Activated gamma-delta T cell treated with anti-CD3 and anti-CD28 coated beads, Interleukin-2, amount 50 U/mL, for 16 hours (primary cell): ENCODE measurements around the gene KIF21B.

Experiments
- DNase-seq: peaks from one replicate; pipeline ENCODE4 v3.0.0-alpha.2; 2020; ENCODE audit warnings: low read depth

KIF21B gene, protein sequence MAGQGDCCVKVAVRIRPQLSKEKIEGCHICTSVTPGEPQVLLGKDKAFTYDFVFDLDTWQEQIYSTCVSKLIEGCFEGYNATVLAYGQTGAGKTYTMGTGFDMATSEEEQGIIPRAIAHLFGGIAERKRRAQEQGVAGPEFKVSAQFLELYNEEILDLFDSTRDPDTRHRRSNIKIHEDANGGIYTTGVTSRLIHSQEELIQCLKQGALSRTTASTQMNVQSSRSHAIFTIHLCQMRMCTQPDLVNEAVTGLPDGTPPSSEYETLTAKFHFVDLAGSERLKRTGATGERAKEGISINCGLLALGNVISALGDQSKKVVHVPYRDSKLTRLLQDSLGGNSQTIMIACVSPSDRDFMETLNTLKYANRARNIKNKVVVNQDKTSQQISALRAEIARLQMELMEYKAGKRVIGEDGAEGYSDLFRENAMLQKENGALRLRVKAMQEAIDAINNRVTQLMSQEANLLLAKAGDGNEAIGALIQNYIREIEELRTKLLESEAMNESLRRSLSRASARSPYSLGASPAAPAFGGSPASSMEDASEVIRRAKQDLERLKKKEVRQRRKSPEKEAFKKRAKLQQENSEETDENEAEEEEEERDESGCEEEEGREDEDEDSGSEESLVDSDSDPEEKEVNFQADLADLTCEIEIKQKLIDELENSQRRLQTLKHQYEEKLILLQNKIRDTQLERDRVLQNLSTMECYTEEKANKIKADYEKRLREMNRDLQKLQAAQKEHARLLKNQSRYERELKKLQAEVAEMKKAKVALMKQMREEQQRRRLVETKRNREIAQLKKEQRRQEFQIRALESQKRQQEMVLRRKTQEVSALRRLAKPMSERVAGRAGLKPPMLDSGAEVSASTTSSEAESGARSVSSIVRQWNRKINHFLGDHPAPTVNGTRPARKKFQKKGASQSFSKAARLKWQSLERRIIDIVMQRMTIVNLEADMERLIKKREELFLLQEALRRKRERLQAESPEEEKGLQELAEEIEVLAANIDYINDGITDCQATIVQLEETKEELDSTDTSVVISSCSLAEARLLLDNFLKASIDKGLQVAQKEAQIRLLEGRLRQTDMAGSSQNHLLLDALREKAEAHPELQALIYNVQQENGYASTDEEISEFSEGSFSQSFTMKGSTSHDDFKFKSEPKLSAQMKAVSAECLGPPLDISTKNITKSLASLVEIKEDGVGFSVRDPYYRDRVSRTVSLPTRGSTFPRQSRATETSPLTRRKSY (N-terminal part only)

DNA sequence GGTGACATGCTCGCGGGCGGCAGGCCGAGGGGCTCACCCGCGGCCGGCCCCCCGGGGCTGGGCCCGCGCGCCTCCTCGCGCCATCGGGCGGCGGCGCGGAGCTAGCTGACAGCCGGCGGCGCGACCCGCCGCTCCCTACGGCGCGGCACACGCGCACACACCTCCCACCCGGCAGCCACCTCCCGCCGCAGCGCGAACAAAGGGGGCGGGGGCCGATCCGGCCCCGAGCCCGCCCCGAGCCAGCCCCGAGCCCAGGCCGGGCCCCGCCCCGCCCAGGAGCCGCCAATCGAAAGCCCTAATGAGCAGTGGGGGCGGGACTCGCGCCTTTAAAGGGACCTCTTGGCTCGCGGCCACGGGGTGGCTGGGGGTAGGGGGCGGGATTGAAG lies at the start of gene KIF21B:
Gene KIF21B, minus strand, starts transcription at position 198 of the 386 bp plus-strand sequence. CDS start 331 bp downstream, outside the sequence.
- peak; percentile 86 for DNase-seq

DNA sequence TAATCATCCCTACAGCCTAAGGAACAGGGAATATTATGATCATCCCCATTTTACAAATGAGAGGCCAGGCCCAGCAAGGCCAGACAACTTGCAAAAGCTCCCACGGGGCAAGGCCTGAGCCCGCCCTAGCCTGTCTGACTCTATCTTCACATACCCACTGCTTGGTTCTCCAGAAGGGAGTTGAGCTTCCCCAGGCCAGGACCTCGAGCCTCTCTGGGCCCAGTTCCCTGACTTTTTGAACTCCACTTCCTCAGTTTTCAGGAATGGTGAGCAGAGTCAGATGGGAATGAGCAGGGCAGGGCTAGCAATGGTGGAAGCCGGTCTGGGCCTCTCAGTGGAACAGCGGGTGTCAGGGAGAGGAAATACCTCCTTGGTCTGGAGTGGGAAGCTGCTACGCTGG lies 49.4 kb upstream of the KIF21B start:
- no peak for DNase-seq

DNA sequence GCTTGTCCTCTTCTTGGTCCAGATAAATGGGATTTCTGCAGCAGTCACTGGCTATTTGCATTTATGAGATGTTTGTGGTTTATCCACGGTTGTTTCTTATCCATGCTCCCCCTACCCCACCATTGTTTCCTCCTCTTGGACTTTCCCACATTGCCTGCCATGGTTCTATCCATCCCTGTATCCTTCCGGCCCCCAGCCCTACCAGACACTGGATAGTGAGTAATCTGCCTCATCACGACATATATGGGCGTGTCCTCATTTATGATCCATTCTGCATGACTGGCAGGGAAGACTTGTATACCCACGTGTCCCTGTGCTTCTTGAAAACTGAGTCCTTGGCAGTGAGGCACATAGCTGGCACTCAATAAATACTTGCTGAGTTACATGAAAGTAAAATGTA lies 48.6 kb upstream of the KIF21B start:
- no peak for DNase-seq

DNA sequence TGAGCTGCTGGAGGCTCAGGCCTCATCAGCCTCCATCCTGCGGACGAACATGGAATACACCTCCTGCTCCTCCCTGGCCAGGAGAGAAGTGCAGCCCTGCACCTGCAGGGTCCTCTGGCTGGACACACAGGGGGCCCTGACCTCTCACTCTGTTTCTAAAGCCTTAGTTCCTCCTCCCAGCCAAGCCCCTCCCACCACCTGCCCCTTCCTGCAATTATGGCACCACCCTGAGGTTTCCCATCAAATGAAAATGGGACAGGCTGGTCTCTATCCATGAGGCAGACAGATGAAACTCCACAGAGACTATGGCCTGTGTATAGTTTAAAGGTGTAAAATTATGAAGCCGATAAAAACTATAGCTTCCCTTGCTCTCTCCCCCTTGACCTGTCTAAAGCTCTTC lies 46.1 kb upstream of the KIF21B start:
- no peak for DNase-seq

DNA sequence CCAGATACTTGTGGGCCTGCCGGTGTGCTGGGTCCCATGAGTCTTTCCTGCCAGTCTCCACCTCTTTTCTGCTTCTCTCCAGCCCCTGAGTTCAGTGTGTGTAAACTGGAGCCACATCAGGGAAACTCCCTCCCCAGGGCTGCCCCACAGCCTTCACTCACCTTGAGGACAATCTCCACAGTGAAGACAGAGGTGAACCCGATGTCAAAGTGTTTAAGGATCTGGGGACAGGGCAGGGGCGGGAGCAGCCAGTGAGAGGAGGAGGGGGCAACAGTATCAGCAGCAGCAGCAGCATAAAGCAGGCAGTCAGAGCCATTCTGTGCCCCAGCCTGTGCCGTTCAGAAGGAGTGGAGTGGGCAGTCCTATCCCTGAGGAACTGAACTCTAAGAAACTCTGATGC lies 45.5 kb upstream of the KIF21B start:
- no peak for DNase-seq

DNA sequence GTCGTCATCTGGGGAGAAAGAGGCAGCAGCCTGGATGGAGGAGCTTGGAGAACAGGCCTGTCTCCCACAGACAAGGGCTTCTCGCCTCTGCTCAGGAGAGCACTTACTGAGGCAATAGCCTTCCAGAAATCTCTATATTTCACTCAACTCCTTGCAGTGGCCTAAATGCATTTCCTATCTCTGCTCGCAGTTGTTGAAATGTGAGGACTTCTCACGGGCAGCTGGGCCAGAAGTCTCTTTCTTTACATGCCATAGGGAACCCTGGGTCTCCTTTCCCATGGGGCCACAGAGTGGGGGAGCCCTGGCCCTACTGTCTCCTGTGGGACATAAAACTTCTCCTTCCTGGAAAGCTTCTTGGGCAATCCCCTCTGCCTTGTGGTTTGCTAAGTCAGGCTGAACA lies 43.5 kb upstream of the KIF21B start:
- no peak for DNase-seq

DNA sequence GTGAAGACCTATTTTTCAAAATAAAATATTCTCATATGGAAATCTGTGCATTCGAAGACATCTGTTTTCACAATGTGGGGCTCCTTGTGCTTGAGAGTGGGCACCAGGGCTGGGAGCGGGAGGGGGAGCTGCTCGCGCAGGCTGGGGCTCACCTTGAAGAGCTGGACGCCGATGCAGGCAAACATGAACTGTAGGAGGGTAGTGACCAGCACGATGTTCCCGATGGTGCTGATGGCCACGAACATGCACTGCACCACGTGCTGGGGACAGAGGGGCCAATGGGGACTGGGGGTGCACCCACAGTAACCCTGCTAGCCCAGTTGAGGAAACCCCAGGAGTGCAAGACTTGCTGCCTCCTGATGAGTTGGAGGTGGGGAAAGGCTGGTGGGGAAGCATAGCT lies 42.2 kb upstream of the KIF21B start:
- no peak for DNase-seq

DNA sequence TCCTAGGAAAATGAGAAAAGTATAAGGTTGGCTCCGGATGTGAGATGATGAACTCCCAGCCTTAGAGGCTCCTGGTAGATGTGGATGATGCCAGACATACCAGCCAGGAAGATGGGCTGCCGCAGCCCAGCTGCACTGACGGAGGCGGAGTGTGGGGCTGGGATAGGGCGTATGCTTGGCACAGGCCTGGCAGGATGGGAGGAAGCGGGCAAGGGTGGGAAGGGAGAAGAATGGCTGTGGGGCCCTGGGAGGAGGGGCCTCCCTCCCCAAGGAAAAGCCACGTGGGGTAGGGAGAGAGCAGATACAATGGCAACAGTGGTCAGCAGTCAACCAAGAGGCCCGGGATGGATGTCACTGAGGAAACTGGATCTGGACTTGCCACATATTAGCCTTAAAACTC lies 41.3 kb upstream of the KIF21B start:
- DNase-seq = no peak

DNA sequence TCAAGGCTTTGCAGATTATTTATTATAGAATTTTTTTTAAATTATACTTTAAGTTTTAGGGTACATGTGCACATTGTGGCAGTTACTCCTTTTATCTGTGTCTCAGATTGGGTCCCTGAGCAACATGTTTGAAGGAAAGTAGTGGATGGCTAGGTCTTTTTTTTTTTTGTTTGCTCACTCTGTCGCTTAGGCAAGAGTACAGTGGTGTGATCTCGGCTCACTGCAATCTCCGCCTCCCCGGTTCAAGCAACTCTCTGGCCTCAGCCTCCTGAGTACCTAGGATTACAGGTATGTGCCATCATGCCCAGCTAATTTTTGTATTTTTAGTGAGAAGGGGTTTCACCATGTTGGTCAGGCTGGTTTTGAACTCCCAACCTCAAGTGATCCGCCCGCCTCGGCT lies 39.6 kb upstream of the KIF21B start:
- DNase-seq = no peak

DNA sequence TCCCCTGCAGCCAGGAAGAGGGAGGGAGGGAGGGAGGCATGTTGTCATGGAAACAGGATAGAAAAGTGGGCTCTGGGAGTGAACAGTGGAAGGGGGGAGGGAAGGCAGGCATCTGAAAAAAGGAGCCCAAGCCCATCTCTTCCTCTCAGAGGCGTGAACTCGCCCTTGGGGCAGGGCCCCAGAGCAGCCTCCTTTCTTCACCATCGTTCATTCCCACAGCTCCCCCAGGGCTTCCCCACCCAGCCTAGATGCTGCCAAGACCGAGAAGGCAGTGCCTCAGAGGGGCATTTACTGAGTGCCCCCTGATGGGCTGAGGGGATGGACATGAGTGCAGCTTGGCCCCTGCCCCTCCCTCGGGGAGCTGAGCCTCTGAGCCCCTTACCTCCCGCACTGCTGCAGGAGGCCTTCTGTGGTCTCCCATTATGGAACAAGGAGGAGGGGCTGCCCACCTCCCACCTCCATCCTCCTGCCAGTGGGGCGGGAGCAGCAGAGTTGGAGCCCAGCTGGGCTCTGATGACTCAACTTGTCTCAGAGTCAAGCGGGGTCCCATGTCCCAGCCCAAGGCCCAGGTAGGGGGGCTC lies 39.1 kb upstream of the KIF21B start:
- DNase-seq = no peak

DNA sequence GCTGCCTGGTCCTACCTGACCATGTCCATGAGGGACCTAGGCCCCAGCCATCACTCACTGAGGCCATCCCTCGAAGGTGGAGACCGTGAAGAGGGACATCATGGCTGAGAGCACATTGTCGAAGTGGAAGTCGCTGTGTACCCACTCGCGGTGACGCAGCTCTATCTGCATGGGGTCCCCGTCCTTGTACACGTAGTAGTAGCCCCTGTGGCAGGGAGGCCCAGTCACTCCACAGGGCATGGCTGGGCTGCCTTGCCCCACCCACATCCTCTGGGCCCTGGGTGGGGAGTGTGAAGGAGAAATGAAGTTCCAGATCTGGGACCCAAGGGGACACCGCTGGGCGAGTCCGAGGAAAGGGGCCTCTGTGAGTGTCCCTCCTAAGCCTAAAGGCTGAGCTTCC lies 38.4 kb upstream of the KIF21B start:
- DNase-seq = no peak

DNA sequence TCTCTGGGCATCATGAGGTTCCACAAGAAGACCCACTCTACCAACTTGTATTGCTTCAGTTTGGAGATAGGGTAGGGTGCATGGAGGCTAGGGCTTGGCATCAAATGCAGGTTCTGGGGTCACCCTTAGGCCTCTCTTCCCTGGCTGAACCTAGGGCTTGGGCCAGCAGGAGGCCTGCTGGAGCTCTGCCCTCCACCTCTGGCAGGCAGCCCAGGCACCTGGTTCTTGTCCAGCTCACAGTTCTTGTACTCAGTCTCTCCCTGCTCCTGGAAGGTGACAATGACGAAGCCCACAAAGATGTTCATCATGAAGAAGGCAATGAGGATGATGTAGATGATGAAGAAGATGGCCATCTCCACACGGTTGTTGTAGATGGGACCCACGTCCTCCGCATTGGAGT lies 37.5 kb upstream of the KIF21B start:
- DNase-seq = no peak

DNA sequence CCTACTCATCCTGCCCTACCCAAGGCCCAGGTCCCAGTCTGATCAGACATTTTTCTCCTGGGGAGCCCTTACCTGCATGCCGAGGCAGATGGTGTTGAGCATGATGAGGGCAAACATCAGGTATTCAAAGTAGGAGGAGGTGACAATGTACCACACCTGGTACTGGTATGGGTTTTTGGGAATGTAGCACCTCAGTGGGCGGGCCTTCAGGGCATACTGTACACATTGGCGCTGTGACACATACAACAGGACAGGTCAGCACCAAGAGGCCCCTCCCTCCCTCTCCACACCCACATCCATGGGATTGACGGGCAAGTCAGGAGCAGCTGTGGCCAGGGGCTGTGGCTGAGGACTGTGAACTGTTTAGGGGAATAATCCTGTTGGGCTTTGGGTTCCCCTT lies 37.1 kb upstream of the KIF21B start:
- DNase-seq = no peak

DNA sequence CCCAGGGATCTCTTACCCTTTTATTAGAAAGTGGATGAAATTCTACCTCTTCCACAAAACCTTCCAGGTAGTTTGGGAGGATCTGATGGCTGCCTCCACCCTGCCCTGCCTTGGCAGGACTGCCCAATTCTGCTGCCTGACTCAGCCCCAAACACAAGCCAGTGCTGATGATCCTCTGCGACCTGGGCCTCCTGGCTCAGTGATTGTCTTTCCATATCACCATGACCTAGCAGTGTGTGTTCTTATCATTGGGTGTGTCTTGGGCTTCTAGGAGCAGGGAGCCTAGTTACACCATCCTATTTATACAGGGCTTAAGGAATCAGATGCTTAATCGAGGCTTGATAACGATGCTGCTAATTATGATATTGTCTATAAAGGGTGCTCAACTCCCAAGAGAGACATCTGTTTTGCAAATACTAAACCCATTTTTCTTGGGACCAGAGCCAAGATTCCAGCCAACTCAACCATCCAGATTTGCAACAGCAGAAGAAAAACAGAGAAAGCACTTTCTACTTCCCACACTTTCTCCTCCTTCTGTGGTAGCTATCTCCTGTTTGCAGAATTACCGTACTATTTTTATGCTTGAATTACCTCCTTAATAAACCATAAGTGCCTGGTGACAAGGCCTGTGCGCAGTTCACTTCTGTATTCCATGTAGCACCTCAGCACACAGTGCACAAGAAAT lies 36.5 kb upstream of the KIF21B start:
- no peak for DNase-seq

DNA sequence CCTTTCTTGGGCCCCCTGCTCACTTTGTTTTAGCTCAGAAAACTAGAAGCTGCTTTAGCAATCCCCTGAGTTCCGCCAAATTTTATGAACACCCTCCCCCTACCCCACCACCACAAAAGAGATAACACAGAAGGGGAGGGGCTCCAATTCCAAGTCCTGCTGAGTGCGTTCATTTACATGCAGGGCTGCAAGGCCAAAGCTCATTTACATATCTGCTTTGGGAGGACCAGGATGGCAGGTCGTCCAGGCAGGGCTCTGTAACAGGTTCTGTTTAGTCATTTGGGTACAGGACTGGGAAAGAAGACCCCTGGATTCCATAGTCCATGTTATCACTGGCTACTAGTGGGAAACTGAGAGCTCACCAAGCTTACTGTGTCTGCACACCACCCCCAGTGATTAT lies 35.9 kb upstream of the KIF21B start:
- DNase-seq = no peak

DNA sequence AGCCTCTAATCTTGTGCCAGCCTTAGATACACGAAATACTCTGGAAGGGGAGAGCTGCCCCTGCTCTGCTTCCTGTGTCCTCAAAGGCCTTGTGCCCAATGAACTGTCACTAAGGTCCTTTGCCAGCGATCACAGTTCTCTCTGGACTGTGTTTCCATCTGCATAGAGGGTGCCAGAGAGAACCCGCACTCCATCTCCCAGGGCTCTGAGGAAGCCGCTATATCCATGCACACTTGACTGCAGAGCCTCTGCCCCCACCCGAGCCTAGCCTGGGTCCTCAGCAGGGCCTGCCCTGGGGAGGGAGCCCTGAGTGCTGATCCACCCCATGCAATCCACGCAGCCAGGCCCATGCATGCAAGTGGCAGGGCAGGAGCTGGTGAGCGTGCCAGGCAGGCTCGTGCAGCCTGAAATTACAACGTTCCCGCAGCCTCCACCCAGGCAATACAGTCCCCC lies 30.6 kb upstream of the KIF21B start:
- no peak for DNase-seq

DNA sequence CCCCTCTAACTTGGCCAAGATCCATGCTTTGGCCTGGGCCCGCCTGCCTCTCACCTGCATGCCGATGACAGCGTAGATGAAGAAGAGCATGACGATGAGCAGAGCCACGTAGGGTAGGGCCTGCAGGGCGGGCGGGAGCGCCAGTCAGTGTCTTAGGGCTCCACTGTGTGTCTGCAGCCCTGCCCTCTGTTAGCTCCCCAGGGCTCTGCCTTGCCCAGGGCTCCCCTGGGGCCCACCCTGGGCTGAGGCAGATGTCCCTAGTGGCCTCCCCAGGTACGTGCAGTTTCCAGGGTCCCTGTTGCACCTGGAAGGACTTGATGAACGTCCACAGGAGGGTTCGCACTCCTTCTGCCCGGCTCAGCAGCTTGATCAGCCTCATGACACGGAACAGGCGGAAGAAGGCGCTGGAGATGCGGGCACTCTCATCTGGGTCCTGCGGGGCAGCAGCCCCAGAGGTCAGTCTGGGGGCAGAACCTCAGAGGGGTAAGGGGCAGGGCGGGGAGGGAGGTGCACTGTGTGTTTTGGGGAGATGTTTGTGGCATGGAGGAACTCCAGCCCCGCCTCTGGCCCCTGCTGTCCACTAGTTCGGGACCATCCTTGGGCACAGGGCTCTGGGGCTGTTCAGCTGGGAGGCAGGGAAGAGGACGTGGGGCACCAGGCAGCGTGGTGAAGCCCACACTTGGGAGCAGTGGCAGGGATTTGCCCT lies 29.8 kb upstream of the KIF21B start:
- DNase-seq = no peak

DNA sequence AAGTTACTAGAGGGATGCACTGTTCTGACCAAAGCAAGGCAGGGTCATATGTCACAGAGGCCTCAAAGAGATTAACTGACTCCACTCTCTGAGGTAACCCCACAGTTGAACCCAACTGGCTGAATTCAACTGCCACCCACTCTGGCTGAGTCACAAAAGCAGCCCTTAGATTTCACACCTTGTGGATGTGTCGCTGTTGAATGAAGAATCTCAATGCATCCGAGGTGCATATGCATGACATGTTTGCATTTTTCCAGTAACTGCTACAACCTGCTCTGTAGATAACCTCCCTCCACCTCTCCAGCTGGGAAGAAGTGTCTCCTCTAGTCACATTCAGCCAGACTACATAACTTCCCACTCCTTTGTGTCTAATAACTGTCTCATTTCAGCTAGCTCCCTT lies 27.9 kb upstream of the KIF21B start:
- DNase-seq = no peak

DNA sequence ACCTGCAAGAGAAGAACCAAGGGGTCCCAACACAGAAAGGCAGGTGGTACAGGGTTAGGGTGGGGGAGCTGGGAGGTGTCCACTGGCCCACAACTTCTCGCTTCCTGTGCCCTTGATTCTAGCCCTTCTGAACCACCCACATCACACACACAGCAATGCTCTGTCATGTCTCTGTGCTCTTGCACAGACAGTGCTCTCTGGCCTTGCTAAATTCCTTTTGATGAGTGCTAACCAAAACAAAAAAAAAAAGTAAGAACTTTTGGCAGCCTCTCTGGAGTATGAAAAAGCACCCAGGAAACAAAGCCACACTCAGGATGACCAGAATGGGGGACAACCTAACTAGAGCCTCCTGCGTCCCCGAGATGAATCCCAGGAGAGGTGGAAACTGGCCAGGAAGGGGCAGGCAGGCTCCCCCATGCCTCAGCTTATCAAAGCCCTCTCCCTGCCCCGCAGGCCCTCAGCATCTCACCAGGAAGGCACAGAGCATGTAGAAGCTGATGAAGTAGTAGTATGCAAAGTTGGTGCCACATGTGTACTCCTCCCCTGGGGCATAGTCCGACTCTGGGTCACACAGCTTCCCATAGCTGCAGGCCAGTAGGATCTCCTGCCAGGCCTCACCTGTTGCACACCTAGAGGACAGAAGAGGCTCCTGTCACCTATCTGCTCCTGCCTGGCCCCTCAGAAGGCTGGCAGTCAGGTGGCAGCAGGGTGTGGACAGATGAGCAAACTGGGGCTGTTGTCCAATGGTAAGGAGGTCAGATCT lies 27.2 kb upstream of the KIF21B start:
- no peak for DNase-seq

DNA sequence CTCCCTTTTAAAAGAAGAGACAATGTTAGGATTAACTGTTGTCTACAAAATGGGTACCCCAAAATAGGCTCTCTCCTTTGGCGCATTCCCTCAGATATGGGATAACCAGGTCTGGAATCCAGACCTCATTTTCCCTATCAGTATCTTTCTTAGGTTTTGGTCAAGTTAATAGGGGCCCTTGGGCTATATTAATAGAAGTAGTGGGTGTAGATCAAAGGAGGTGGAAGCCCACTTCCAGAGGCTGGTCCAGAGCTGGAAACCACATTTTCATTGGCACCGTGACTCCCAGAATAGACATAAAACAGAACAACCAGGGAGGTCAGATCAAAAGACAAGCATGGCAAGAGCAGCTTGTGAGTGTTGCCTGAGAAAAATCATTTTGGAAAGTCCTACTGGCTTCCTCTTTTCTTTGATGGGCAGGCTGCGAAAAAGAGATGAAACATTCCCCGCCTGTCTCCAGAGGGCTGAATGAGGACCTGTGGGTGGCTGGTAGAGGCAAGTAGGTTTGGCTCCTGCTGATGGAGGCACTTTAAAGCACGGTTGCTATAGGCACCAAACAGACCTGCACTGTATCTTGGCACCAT lies 25.8 kb upstream of the KIF21B start:
- DNase-seq = no peak
